ENCODE measurements around the gene FILIP1. TPM values are rescaled to one million over a fixed set of nuclear protein-coding genes. Genes with fewer than 3 reads are reported as not detected.

The FILIP1 gene
- total RNA-seq, 1 donor from 2014 or later, result 2.0 TPM

- Histone ChIP-seq H3K27me3 (ENCODE audit: insufficient read depth, low read length) (no peaks in the 10 kb centered on the region), H3K9me3 (ENCODE audit: insufficient read depth, low read depth, low read length) (no peaks in the 10 kb centered on the region), H3K79me2 (ENCODE audit: insufficient read depth, low read length) (no peaks in the 10 kb centered on the region), H2AFZ (ENCODE audit: low read depth, low read length) (no peak overlapping the region), H3K4me3 (ENCODE audit: insufficient read depth, low read depth, low read length) (no peak overlapping the region), H3K9ac (ENCODE audit: low read length) (no peak overlapping the region), H3K4me1 (ENCODE audit: insufficient read depth, low read length) (no peaks in the 10 kb centered on the region), H4K20me1 (ENCODE audit: insufficient read depth, low read length) (no peaks in the 10 kb centered on the region), H3K36me3 (ENCODE audit: insufficient read depth, low read length) (no peaks in the 10 kb centered on the region), H3K4me2 (ENCODE audit: low read length) (no peak overlapping the region), H3K27ac (ENCODE audit: low read depth, low read length) (no peak overlapping the region)
- FAIRE-seq (no peak), DNase-seq (ENCODE audit: low read depth) (no peak)
- Mint-ChIP-seq H3K27ac (ENCODE audit: unreplicated experiment) (no peak overlapping the region), H3K4me1 (ENCODE audit: low read depth, unreplicated experiment) (no peaks in the 10 kb centered on the region), H3K27me3 (ENCODE audit: low read depth, unreplicated experiment) (no peaks in the 10 kb centered on the region), H3K4me3 (ENCODE audit: unreplicated experiment) (no peak overlapping the region), H3K9me3 (ENCODE audit: unreplicated experiment) (peaks cover 3% of the 10 kb centered on the region), H3K36me3 (ENCODE audit: low read depth, unreplicated experiment) (no peaks in the 10 kb centered on the region)
- TF ChIP-seq CTCF (IDR thresholded peaks at IDR 0.05; ENCODE audit: insufficient read depth, low read depth, low read length), result no peak
- TF ChIP-seq EZH2 (IDR thresholded peaks at IDR 0.05; ENCODE audit: insufficient read depth, low read length), result no peak
Observed at GRCh38 chr6:75326557-75327258, 166.9 kb downstream of the FILIP1 start.

- H3K27ac ChIP-seq (ENCODE audit: low read depth, low read length), result no peak overlapping the region
- Mint-ChIP-seq H3K36me3 (ENCODE audit: low read depth, unreplicated experiment) (peaks cover 2% of the 10 kb centered on the region), H3K4me1 (ENCODE audit: low read depth, unreplicated experiment) (peaks cover 11% of the 10 kb centered on the region), H3K27ac (ENCODE audit: unreplicated experiment) (peak overlapping the region; percentile 10), H3K4me3 (ENCODE audit: unreplicated experiment) (no peak overlapping the region), H3K27me3 (ENCODE audit: low read depth, unreplicated experiment) (no peaks in the 10 kb centered on the region), H3K9me3 (ENCODE audit: unreplicated experiment) (peaks cover 4% of the 10 kb centered on the region)
- H3K4me2 ChIP-seq (ENCODE audit: low read length), result no peak overlapping the region
- peaks cover 8% of the 10 kb centered on the region for H3K27me3 ChIP-seq (ENCODE audit: insufficient read depth, low read length)
- no peaks in the 10 kb centered on the region for H3K79me2 ChIP-seq (ENCODE audit: insufficient read depth, low read length)
- no peak overlapping the region for H2AFZ ChIP-seq (ENCODE audit: low read depth, low read length)
- peaks cover 16% of the 10 kb centered on the region for H3K4me1 ChIP-seq (ENCODE audit: insufficient read depth, low read length)
- H3K9ac ChIP-seq (ENCODE audit: low read length), result no peak overlapping the region
- H3K4me3 ChIP-seq (ENCODE audit: insufficient read depth, low read depth, low read length), result no peak overlapping the region
- H3K36me3 ChIP-seq (ENCODE audit: insufficient read depth, low read length), result no peaks in the 10 kb centered on the region
- no peak for TF ChIP-seq CTCF (IDR thresholded peaks at IDR 0.05; ENCODE audit: insufficient read depth, low read depth, low read length)
- TF ChIP-seq EZH2 (IDR thresholded peaks at IDR 0.05; ENCODE audit: insufficient read depth, low read length), result no peak
- DNase-seq (ENCODE audit: low read depth) (no peak), FAIRE-seq (no peak)
- no peaks in the 10 kb centered on the region for H4K20me1 ChIP-seq (ENCODE audit: insufficient read depth, low read length)
- H3K9me3 ChIP-seq (ENCODE audit: insufficient read depth, low read depth, low read length), result no peaks in the 10 kb centered on the region
Observed at GRCh38 chr6:75318900-75319299, 174.7 kb downstream of the FILIP1 start.
